SU-DHL-6 (cell line): ENCODE data around the gene COL17A1.

Experiments
- H2AFZ ChIP-seq: fragments of 200-600 bp; sonication (generic); 2 replicates; pipeline ENCODE4 v1.6.1; 2014; ENCODE audit warnings: low read depth, mild to moderate bottlenecking, moderate library complexity, mixed read lengths, antibody characterized with exemption, low read length; ENCODE audit not compliant: severe bottlenecking
- H3F3A ChIP-seq: fragments of 200-600 bp; shearing (Covaris generic); 2 replicates; pipeline ENCODE4 v1.6.0; 2016; ENCODE audit warnings: antibody characterized with exemption, mild to moderate bottlenecking; ENCODE audit not compliant: insufficient read depth
- H3K27ac ChIP-seq: fragments of 200-600 bp; sonication (generic); 2 replicates; pipeline ENCODE4 v1.5.1; 2016; ENCODE audit warnings: low read depth, mild to moderate bottlenecking, low read length, moderate library complexity, mixed read lengths
- H3K27me3 ChIP-seq: fragments of 200-600 bp; sonication (generic), shearing (Covaris generic); 2 replicates; pipeline ENCODE4 v1.6.0; 2014; ENCODE audit warnings: mild to moderate bottlenecking, low read length
- H3K36me3 ChIP-seq: fragments of 200-600 bp; sonication (generic); 2 replicates; pipeline ENCODE4 v1.6.1; 2014; ENCODE audit warnings: mild to moderate bottlenecking, low read length, mixed read lengths
- H3K4me2 ChIP-seq: fragments of 300-600, 200-600 bp; shearing (Covaris generic), sonication (generic); 2 replicates; pipeline ENCODE4 v1.6.0; 2014; ENCODE audit warnings: low read length, low read depth, mild to moderate bottlenecking; ENCODE audit not compliant: poor library complexity, severe bottlenecking
- H3K4me3 ChIP-seq: fragments of 200-600 bp; sonication (generic); 2 replicates; pipeline ENCODE4 v1.5.1; 2014; ENCODE audit warnings: antibody characterized with exemption, low read length, mild to moderate bottlenecking, mixed read lengths; ENCODE audit not compliant: insufficient read depth, poor library complexity, severe bottlenecking
- H3K79me2 ChIP-seq: fragments of 200-600 bp; sonication (generic); 2 replicates; pipeline ENCODE4 v1.6.1; 2014; ENCODE audit warnings: mild to moderate bottlenecking, low read length, moderate library complexity; ENCODE audit not compliant: insufficient read depth
- H3K9ac ChIP-seq: fragments of 200-600 bp; sonication (generic); 2 replicates; pipeline ENCODE4 v1.7.0; 2014; ENCODE audit warnings: mild to moderate bottlenecking, low read length
- H3K9me2 ChIP-seq: fragments of 200-600 bp; sonication (generic); replicated peaks from 2 replicates; pipeline ENCODE4 v1.6.1; 2014; ENCODE audit warnings: low read length; ENCODE audit not compliant: insufficient read depth
- H3K9me3 ChIP-seq: fragments of 200-600 bp; sonication (generic); 2 replicates; pipeline ENCODE4 v1.6.1; 2014; ENCODE audit warnings: low read length, mixed read lengths; ENCODE audit not compliant: insufficient read depth
- H4K20me1 ChIP-seq: fragments of 200-600 bp; sonication (generic); 2 replicates; pipeline ENCODE4 v1.6.1; 2014; ENCODE audit warnings: low read depth, mild to moderate bottlenecking, antibody characterized with exemption, low read length, moderate library complexity, mixed read lengths
- CTCF ChIP-seq: fragments of 200-600 bp; sonication (generic); IDR thresholded peaks from one replicate; pipeline ENCODE4 v1.5.1; 2017; ENCODE audit warnings: antibody characterized with exemption, mild to moderate bottlenecking, low read length, moderate library complexity; ENCODE audit not compliant: insufficient read depth, poor library complexity, severe bottlenecking
- EZH2phosphoT487 ChIP-seq: fragments of 200-600 bp; sonication (generic), shearing (Covaris generic); conservative IDR thresholded peaks from 2 replicates; pipeline ENCODE4 v1.6.1; 2018; ENCODE audit warnings: mild to moderate bottlenecking, antibody characterized with exemption, low read length, moderate library complexity, mixed read lengths

Gene COL17A1

DNA sequence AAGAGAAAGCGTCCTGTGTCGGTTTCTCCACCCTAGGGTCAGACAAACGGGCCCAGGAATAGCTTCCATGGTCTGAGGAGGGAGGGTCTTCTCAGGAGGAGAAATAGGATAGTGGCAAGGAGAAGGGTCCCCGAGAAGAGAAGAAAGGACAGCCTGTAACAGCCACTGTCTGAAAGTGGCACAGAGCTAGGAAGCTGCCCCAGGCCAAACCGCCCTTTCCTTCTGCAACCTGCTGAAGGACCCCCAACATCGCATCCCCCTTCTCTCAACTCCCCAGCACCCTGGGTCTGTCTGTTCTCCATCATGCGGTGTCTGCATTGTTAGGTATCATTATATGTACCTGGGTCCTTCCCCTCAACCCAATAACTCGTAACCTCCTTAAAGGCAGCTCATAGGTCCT, 47.1 kb downstream of the COL17A1 start:
- Histone ChIP-seq H4K20me1 (no peaks in the 10 kb centered on the region), H3K27ac (no peak overlapping the region), H3K9ac (no peak overlapping the region), H3K79me2 (no peaks in the 10 kb centered on the region), H3K4me2 (no peak overlapping the region), H3F3A (no peaks in the 10 kb centered on the region), H2AFZ (no peak overlapping the region), H3K9me3 (no peaks in the 10 kb centered on the region), H3K27me3 (no peaks in the 10 kb centered on the region), H3K4me3 (no peak overlapping the region), H3K36me3 (no peaks in the 10 kb centered on the region), H3K9me2 (no peaks in the 10 kb centered on the region)
- no peak for TF ChIP-seq EZH2phosphoT487
- TF ChIP-seq CTCF, result no peak

- no peaks in the 10 kb centered on the region for H3F3A ChIP-seq
- no peak overlapping the region for H3K4me3 ChIP-seq
- no peak overlapping the region for H3K4me2 ChIP-seq
- no peaks in the 10 kb centered on the region for H3K36me3 ChIP-seq
- H3K27me3 ChIP-seq, result no peaks in the 10 kb centered on the region
- no peak overlapping the region for H3K9ac ChIP-seq
- H4K20me1 ChIP-seq, result no peaks in the 10 kb centered on the region
- H3K79me2 ChIP-seq, result no peaks in the 10 kb centered on the region
- TF ChIP-seq EZH2phosphoT487, result no peak
- no peak for TF ChIP-seq CTCF
- H3K27ac ChIP-seq, result no peak overlapping the region
- no peak overlapping the region for H2AFZ ChIP-seq
- no peaks in the 10 kb centered on the region for H3K9me3 ChIP-seq
- no peaks in the 10 kb centered on the region for H3K9me2 ChIP-seq
Measured at GRCh38 chr10:104037261-104037951, 48.3 kb downstream of the COL17A1 start.

GRCh38 chr10:104036518-104037260, 49.0 kb downstream of the COL17A1 start:
- H3K79me2 ChIP-seq, result no peaks in the 10 kb centered on the region
- H2AFZ ChIP-seq, result no peak overlapping the region
- H3F3A ChIP-seq, result no peaks in the 10 kb centered on the region
- no peak overlapping the region for H3K9ac ChIP-seq
- no peaks in the 10 kb centered on the region for H3K36me3 ChIP-seq
- no peaks in the 10 kb centered on the region for H4K20me1 ChIP-seq
- no peak overlapping the region for H3K4me3 ChIP-seq
- no peaks in the 10 kb centered on the region for H3K9me3 ChIP-seq
- TF ChIP-seq CTCF (no peak), EZH2phosphoT487 (no peak)
- no peak overlapping the region for H3K4me2 ChIP-seq
- no peaks in the 10 kb centered on the region for H3K27me3 ChIP-seq
- no peaks in the 10 kb centered on the region for H3K9me2 ChIP-seq
- H3K27ac ChIP-seq, result no peak overlapping the region
